AG08395 (cell line): ENCODE measurements around the gene RASSF6.
"Not testable (repeated sequence)": the region's sequence is repeated elsewhere in the genome, so short reads cannot be mapped to it uniquely, and the experiment has no call there.

Experiments
- DNase-seq: peaks from one replicate; pipeline ENCODE4 v3.0.0; 2012; ENCODE audit warnings: mixed read lengths, low spot score

Gene RASSF6

GRCh38 chr4:73620115-73620792 lies at the start of gene RASSF6:
RASSF6 (minus strand) TSS chr4:73620436; CDS start chr4:73611795, 8,641 bp downstream.
- no peak for DNase-seq

- no peak for DNase-seq
Measured at GRCh38 chr4:73669410-73670183, 49.4 kb upstream of the RASSF6 start.

- DNase-seq, result no peak
Measured at GRCh38 chr4:73668782-73669201, 48.6 kb upstream of the RASSF6 start.

- DNase-seq, result not testable (repeated sequence)
Measured at GRCh38 chr4:73665924-73666323, 45.7 kb upstream of the RASSF6 start.

GRCh38 chr4:73664470-73664869 lies 44.2 kb upstream of the RASSF6 start:
- DNase-seq, result no peak

GRCh38 chr4:73663576-73663975 lies 43.3 kb upstream of the RASSF6 start:
- DNase-seq, result no peak

GRCh38 chr4:73662709-73663546 lies 42.7 kb upstream of the RASSF6 start:
- peak; percentile 60 for DNase-seq

- peak; percentile 89 for DNase-seq
Measured at GRCh38 chr4:73661646-73662119, 41.4 kb upstream of the RASSF6 start.

- DNase-seq, result no peak
Measured at GRCh38 chr4:73660808-73661207, 40.6 kb upstream of the RASSF6 start.

GRCh38 chr4:73653695-73654106 lies 33.5 kb upstream of the RASSF6 start:
- DNase-seq, result peak; percentile 67

GRCh38 chr4:73650250-73650649 lies 30.0 kb upstream of the RASSF6 start:
- DNase-seq, result no peak

- DNase-seq, result no peak
Measured at GRCh38 chr4:73648478-73648877, 28.2 kb upstream of the RASSF6 start.

- DNase-seq, result no peak
Measured at GRCh38 chr4:73646117-73646516, 25.9 kb upstream of the RASSF6 start.

- DNase-seq, result no peak
Measured at GRCh38 chr4:73631565-73632226, 11.5 kb upstream of the RASSF6 start.

GRCh38 chr4:73628834-73629233 lies 8.6 kb upstream of the RASSF6 start:
- not testable (repeated sequence) for DNase-seq

GRCh38 chr4:73621357-73621756 lies 1.1 kb upstream of the RASSF6 start:
- DNase-seq, result no peak

- no peak for DNase-seq
Measured at GRCh38 chr4:73619346-73619745, 890 bp downstream of the RASSF6 start.

GRCh38 chr4:73617256-73617655 lies 3.0 kb downstream of the RASSF6 start:
- no peak for DNase-seq

- no peak for DNase-seq
Measured at GRCh38 chr4:73615613-73616012, 4.6 kb downstream of the RASSF6 start.

- no peak for DNase-seq
Measured at GRCh38 chr4:73614311-73614867, 5.8 kb downstream of the RASSF6 start.

- no peak for DNase-seq
Measured at GRCh38 chr4:73613130-73613529, 7.1 kb downstream of the RASSF6 start.

- no peak for DNase-seq
Measured at GRCh38 chr4:73612032-73612431, 8.2 kb downstream of the RASSF6 start.
